Large intestine (tissue), 3 donors: ENCODE data around the gene PCBP2. TPM values are rescaled to one million over a fixed set of nuclear protein-coding genes. Genes with fewer than 3 reads are reported as not detected.
A peak's percentile ranks its signal among the peaks of the same experiment; 100 is the strongest.

Experiments
- DNase-seq, 2 donors: peaks; one replicate each; pipeline versions ENCODE4 v3.0.0 to v3.0.0-alpha.2; 2013
- H3K27ac ChIP-seq: one replicate; pipeline ENCODE4 v1.5.1; 2013; ENCODE audit warnings: low read length
- H3K27me3 ChIP-seq: 2 replicates; pipeline ENCODE4 v1.6.1; 2013; ENCODE audit warnings: low read length; ENCODE audit not compliant: control insufficient read depth, insufficient read depth
- H3K36me3 ChIP-seq: 2 replicates; pipeline ENCODE4 v1.6.1; 2013; ENCODE audit warnings: low read length; ENCODE audit not compliant: control insufficient read depth, insufficient read depth
- H3K4me1 ChIP-seq: one replicate; pipeline ENCODE4 v1.6.1; 2013; ENCODE audit warnings: low read length; ENCODE audit not compliant: control insufficient read depth, insufficient read depth
- H3K4me3 ChIP-seq: one replicate; pipeline ENCODE4 v1.5.1; 2013; ENCODE audit warnings: low read length
- H3K9me3 ChIP-seq: one replicate; pipeline ENCODE4 v1.6.1; 2013; ENCODE audit warnings: mild to moderate bottlenecking, low read depth, low read length, moderate library complexity; ENCODE audit not compliant: control insufficient read depth
- WGBS: methylation state at CpG from one replicate; pipeline ENCODE4 v1.1.5; 2013; ENCODE audit warnings: low lambda C conversion rate; ENCODE audit not compliant: insufficient coverage; 5-methylcytosine and 5-hydroxymethylcytosine counted together
- polyA plus RNA-seq: library from polyadenylated mRNA; unstranded; fragments of 120-200 nt; gene quantifications from one replicate; pipeline ENCODE4 v1.2.1, GENCODE V29; 2013

The PCBP2 gene
- polyA plus RNA-seq, 1 donor: 765 TPM

DNA sequence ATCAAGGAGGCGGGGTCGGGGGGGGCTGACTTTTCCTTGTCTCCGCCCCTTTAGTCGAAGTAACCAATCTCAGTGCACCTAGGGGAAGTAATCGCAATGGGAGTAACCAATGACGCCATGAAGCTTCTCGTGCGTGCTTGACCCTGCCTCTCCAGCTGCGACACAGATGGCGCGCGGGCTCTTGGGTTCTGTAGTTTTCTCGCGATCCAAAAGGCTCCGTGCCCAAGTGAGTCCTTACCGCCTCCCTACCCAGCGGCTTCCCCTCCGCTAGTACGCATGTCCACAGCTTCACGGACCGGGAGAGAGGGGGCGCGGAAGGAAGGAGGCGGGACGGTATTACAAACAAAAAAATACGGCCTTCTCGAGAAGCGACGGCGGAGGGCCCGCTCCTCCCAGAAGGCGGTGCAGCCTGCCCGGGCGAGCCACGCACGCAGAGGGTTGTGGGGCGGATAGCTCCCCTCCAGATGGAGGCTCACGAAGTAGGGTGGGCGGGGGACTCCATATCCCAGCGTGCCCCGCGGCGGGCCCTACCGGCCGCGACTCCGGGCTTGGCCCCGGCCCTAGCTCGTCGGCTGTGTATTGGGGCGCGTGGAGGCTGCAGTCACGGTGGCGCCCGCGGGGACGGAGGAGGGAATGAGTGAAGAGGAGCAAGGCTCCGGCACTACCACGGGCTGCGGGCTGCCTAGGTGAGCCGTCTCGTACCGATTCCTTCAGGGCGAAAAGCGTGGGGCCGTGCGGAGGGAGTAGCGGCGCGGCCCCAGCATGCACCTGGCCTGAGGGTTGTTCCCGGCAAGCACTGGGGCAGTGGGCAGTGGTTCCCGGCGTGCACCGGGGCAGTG lies 49.1 kb downstream of the PCBP2 start, which contains the start of gene TARBP2:
Gene TARBP2, plus strand, starts transcription at position 508 of the 839 bp plus-strand sequence. Its CDS starts 126 bp downstream, at position 634.
- Histone ChIP-seq H3K4me3 (peak within 1 kb of the TSS; percentile 67), H3K27me3 (no peaks in the 10 kb centered on the region), H3K4me1 (peaks cover 35% of the 10 kb centered on the region), H3K9me3 (no peaks in the 10 kb centered on the region), H3K27ac (peak within 1 kb of the TSS; percentile 90), H3K36me3 (peaks cover 28% of the 10 kb centered on the region)
- peak; percentile 99 to 100 for DNase-seq
- WGBS: no CpG with 5 or more reads among the region's 74 CpGs

GRCh38 chr12:53501615-53502181 lies 49.8 kb downstream of the PCBP2 start:
- peaks cover 31% of the 10 kb centered on the region for H3K4me1 ChIP-seq
- DNase-seq: no peak

DNA sequence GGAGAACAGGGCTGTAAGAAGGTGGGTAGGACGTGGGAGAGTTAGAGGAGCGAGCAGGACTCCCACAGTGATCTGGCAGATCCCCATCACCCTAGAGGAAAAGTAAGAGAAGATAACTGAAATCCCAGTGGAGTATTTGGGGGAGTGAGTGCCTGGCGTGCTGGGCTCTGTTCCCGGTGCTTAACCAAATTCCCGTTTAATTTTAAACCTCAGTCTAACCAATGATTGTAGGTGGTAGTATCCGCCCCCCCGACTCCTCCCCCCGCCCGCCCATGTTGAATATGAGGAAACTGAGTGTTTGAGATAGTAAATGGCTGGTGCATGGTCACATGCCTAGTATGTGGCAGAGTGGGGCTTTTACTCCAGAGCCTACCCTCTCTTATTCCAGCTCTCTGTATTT lies 50.4 kb downstream of the PCBP2 start:
- Histone ChIP-seq H3K4me1 (peaks cover 27% of the 10 kb centered on the region), H3K9me3 (no peaks in the 10 kb centered on the region), H3K27me3 (no peaks in the 10 kb centered on the region), H3K4me3 (peak overlapping the region; percentile 67), H3K27ac (no peak overlapping the region), H3K36me3 (peaks cover 40% of the 10 kb centered on the region)
- WGBS: no CpG with 5 or more reads among the region's 9 CpGs
- no peak for DNase-seq

More at GRCh38 chr12:53501615-53502181, 49.8 kb downstream of the PCBP2 start:
- Histone ChIP-seq H3K27ac (peak overlapping the region; percentile 90), H3K36me3 (peaks cover 35% of the 10 kb centered on the region), H3K27me3 (no peaks in the 10 kb centered on the region), H3K9me3 (no peaks in the 10 kb centered on the region), H3K4me3 (peak overlapping the region; percentile 67)
- no CpG with 5 or more reads among the region's 10 CpGs for WGBS

DNA sequence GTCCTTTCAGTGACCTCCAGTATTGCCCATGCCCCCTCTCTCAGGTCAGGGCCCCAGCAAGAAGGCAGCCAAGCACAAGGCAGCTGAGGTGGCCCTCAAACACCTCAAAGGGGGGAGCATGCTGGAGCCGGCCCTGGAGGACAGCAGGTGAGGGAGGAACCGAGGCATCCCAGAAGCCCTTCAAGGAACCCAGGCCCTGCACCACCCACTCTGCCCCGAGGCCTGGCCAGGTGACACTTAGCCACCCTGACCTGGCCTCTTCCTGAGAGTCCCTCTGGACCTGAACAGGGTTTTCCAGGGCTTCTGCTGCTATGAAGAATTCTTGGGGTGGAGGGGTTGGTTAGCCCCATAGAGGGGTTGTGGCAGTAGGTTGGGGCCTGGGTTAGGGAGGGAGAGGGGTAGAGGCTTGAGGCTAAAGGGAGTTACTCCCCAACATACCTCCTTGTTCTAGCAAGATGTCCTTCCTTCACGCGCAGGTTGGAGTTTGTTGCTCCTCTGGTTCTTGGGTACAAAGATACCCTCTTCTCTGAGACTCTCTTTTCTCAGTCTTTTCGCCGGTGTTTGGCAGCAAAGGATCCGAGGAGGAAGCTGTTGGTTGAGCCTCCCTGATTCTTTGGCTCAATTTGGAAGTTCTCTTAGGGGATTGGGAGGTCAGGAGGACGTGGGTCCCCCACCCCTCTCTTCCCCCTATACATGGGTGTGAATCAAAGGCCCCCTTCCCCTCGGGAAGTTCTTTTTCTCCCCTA lies 51.3 kb downstream of the PCBP2 start:
- DNase-seq: no peak
- Histone ChIP-seq H3K36me3 (peaks cover 42% of the 10 kb centered on the region), H3K4me1 (peaks cover 27% of the 10 kb centered on the region), H3K9me3 (no peaks in the 10 kb centered on the region), H3K27ac (no peak overlapping the region), H3K4me3 (no peak overlapping the region), H3K27me3 (no peaks in the 10 kb centered on the region)
- no CpG with 5 or more reads among the region's 10 CpGs for WGBS

- 100% methylated on average over 2 of the region's 14 CpGs for WGBS
- H3K4me3 ChIP-seq: no peak overlapping the region
Measured at GRCh38 chr12:53504004-53504920, 52.4 kb downstream of the PCBP2 start.

GRCh38 chr12:53505086-53505485 lies 53.2 kb downstream of the PCBP2 start:
- no peak overlapping the region for H3K27ac ChIP-seq
- H3K36me3 ChIP-seq: peaks cover 42% of the 10 kb centered on the region
- no peaks in the 10 kb centered on the region for H3K9me3 ChIP-seq
- no peaks in the 10 kb centered on the region for H3K27me3 ChIP-seq
- WGBS: no CpG with 5 or more reads among the region's 10 CpGs
- no peak for DNase-seq
- peaks cover 13% of the 10 kb centered on the region for H3K4me1 ChIP-seq
- no peak overlapping the region for H3K4me3 ChIP-seq

More at GRCh38 chr12:53504004-53504920, 52.4 kb downstream of the PCBP2 start:
- Histone ChIP-seq H3K27me3 (no peaks in the 10 kb centered on the region), H3K4me1 (peaks cover 20% of the 10 kb centered on the region), H3K9me3 (no peaks in the 10 kb centered on the region), H3K27ac (no peak overlapping the region), H3K36me3 (peaks cover 42% of the 10 kb centered on the region)
- DNase-seq: no peak

DNA sequence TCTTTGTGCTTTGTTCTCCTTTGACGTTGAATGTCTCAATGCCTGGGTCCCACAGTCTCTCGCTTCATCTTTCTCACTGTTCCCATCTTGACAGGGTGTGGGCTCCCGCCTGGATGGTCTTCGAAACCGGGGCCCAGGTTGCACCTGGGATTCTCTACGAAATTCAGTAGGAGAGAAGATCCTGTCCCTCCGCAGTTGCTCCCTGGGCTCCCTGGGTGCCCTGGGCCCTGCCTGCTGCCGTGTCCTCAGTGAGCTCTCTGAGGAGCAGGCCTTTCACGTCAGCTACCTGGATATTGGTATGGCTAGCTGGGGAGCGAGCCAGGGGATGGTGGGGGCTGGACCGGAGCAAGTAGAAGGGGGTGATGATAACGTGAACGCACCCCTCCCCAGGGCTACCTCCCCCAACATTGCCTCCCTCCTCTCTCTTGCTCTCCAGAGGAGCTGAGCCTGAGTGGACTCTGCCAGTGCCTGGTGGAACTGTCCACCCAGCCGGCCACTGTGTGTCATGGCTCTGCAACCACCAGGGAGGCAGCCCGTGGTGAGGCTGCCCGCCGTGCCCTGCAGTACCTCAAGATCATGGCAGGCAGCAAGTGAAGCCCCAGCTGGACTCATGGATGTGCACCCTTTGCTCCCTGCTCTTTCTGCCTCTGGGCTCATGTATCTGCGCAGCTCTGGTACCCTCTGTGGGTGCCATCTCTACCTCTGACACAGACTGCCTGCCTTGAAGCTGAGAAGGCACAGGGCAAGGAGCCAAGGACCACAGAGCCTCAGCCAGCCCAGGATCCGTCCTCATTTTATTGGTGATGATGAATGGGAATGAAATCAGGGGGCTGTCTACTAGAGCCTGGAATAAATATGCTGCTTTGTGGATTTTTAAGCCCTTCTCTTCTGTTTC lies 53.9 kb downstream of the PCBP2 start:
- H3K27me3 ChIP-seq: no peaks in the 10 kb centered on the region
- DNase-seq: no peak
- WGBS: 100% methylated on average over 2 of the region's 19 CpGs
- no peaks in the 10 kb centered on the region for H3K9me3 ChIP-seq
- peaks cover 12% of the 10 kb centered on the region for H3K4me1 ChIP-seq
- no peak overlapping the region for H3K4me3 ChIP-seq
- peaks cover 47% of the 10 kb centered on the region for H3K36me3 ChIP-seq
- no peak overlapping the region for H3K27ac ChIP-seq

DNA sequence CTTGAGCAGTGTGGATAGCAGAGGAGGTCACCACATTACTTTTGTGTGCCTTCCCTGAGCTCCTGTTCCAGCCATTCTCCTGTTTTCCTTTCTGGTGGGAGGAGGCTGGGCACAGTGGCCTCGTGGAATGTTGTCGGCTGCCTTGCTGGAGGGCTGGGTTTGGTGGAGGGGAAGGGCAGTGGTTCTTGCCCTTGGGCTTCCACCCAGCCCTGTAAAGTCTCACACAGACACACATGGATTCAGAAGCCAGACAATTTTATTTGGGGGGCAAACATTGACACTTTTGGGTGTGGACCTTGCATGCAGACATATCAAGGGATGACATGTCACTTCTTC lies 54.5 kb downstream of the PCBP2 start:
- H3K4me1 ChIP-seq: peaks cover 12% of the 10 kb centered on the region
- no CpG with 5 or more reads among the region's 2 CpGs for WGBS
- no peaks in the 10 kb centered on the region for H3K9me3 ChIP-seq
- no peak overlapping the region for H3K4me3 ChIP-seq
- peaks cover 48% of the 10 kb centered on the region for H3K36me3 ChIP-seq
- H3K27me3 ChIP-seq: no peaks in the 10 kb centered on the region
- no peak for DNase-seq
- no peak overlapping the region for H3K27ac ChIP-seq

DNA sequence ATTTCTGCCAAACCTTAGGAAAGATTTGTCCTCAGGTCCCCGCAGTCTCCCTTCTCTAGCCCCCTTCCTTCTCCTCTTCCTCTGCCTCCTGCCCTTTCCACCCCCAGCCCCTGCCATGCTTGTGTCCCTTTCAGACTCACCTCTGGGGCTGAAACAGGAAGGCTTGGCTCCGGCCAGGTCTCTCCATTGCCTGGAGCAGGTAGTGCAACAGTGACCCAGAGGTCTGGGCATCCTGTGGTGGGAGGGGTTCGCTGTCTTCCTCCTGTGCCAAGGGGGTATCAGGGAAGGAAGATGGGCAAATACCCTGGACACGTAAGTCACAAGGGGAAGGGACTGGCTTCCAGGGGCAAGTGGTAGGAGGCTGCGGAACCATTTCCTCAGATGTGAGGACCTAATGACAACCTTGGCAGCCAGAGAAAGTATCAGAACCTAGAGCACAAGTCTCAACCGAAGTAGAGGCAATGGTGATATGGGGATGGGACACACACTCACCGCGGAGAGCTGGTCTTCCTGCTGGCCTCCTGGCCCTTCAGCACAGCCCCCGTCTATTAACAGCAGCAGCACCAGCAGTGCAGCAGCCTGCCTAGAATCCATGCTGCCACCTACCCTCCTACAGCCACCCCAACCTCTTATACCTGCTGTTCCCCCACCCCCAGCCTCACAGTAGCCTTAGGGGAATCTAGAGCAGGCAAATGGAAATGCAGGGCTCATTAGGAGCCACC lies 55.1 kb downstream of the PCBP2 start, which contains the start of gene NPFF:
Gene NPFF, minus strand, starts transcription at position 604 of the 722 bp plus-strand sequence. Its CDS starts 10 bp downstream, at position 594.
- peaks cover 6% of the 10 kb centered on the region for H3K4me1 ChIP-seq
- no peak within 1 kb of the TSS for H3K27ac ChIP-seq
- H3K27me3 ChIP-seq: no peaks in the 10 kb centered on the region
- H3K9me3 ChIP-seq: no peaks in the 10 kb centered on the region
- peaks cover 54% of the 10 kb centered on the region for H3K36me3 ChIP-seq
- DNase-seq: no peak
- WGBS: no CpG with 5 or more reads among the region's 9 CpGs
- no peak within 1 kb of the TSS for H3K4me3 ChIP-seq
